Activated CD4-positive, alpha-beta memory T cell treated with anti-CD3 and anti-CD28 coated beads for 36 hours (primary cell): Measurements from ENCODE around the gene PTCHD1. TPM values are rescaled to one million over a fixed set of nuclear protein-coding genes. Genes with fewer than 3 reads are reported as not detected.

Experiments used
- CTCF ChIA-PET: fragments of 350-600 bp; sonication (Branson Sonifier 250); formaldehyde crosslinking; loops from one replicate; lab custom pipeline; 2021; ENCODE audit warnings: antibody characterized with exemption, inconsistent platforms; lab: Charles Lee
- POLR2A ChIA-PET: fragments of 350-600 bp; sonication (Branson Sonifier 250); formaldehyde crosslinking; loops from one replicate; lab custom pipeline; 2021; ENCODE audit warnings: antibody characterized with exemption; lab: Charles Lee
- DNase-seq: peaks from one replicate; pipeline ENCODE4 v3.0.0-alpha.2; 2020
- H3K27ac Mint-ChIP-seq: one replicate; pipeline ENCODE4 v1.8.0; 2021; ENCODE audit warnings: mixed read lengths
- H3K27me3 Mint-ChIP-seq: one replicate; pipeline ENCODE4 v1.8.0; 2021; ENCODE audit warnings: mixed read lengths
- H3K36me3 Mint-ChIP-seq: one replicate; pipeline ENCODE4 v1.8.0; 2021; ENCODE audit warnings: mixed read lengths
- H3K4me1 Mint-ChIP-seq: one replicate; pipeline ENCODE4 v1.8.0; 2021; ENCODE audit warnings: low read depth, mixed read lengths
- H3K4me3 Mint-ChIP-seq: one replicate; pipeline ENCODE4 v1.8.0; 2021; ENCODE audit warnings: mild to moderate bottlenecking, mixed read lengths
- H3K9me3 Mint-ChIP-seq: one replicate; pipeline ENCODE4 v1.8.0; 2021; ENCODE audit warnings: mixed read lengths
- intact Hi-C: fragments of 100-400 bp; cut with micrococcal nuclease; formaldehyde crosslinking; loops from one replicate; pipeline ENCODE4 v1.15.1; 2023
- total RNA-seq, 2 experiments: library from RNA; stranded (reverse); gene quantifications; one replicate each; pipeline ENCODE4 v1.2.3, GENCODE V29; 2021

Gene PTCHD1
- total RNA-seq, 2 experiments from 2014 or later, result not detected

DNA sequence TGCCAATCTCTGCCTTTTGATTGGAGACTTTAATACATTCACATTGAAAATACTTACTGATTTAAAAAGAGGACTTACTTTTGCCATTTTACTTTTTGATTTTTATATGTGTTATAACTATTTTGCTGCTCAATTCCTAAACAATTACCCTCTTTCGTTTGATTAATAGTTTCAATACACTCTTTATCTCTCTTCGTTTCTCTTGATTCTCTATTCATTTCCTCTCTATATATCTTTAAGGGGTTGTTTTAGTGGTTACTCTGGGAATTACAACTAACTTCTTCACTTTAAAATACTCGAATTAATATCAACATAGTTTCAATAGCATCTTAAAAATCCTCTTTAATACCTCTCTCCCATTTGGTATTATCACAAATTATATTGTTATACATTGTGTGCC is 116.6 kb downstream of the PTCHD1 start:
- no peaks in the 10 kb centered on the region for H3K36me3 Mint-ChIP-seq
- DNase-seq, result no peak
- no peak overlapping the region for H3K27ac Mint-ChIP-seq
- no peaks in the 10 kb centered on the region for H3K4me1 Mint-ChIP-seq
- no peak overlapping the region for H3K4me3 Mint-ChIP-seq
- ChIA-PET POLR2A (no interaction called here), CTCF (no interaction called here)
- no peaks in the 10 kb centered on the region for H3K27me3 Mint-ChIP-seq
- intact Hi-C loops, result no loop called here
- H3K9me3 Mint-ChIP-seq, result no peaks in the 10 kb centered on the region
